Natural killer cell (primary cell): ENCODE data around the gene KRTAP5-6. TPM values are rescaled to one million over a fixed set of nuclear protein-coding genes. Genes with fewer than 3 reads are reported as not detected.
A peak's percentile ranks its signal among the peaks of the same experiment; 100 is the strongest.

ENCODE experiments used
- ATAC-seq, 3 donors: fragments of 150-1000 bp in 2 of 3; fragments of 200-7000 bp in 1 of 3; cut with Tn5 transposase; 1 replicate in 1 of 3; 2 replicates in 2 of 3; pipeline ENCODE4 v1.10.0; 2021; ENCODE audit warnings: mild to moderate bottlenecking in 2 of 3, moderate library complexity in 2 of 3
- DNase-seq, 2 donors: peaks; one replicate each; pipeline versions ENCODE4 v3.0.0 to v3.0.0-alpha.2; 2013 to 2021; ENCODE audit warnings: mixed read lengths in 1 of 2
- H3K27ac ChIP-seq: one replicate; pipeline ENCODE4 v1.5.1; 2013; ENCODE audit warnings: mild to moderate bottlenecking, low read length
- H3K27me3 ChIP-seq: one replicate; pipeline ENCODE4 v1.6.1; 2013; ENCODE audit warnings: low read length; ENCODE audit not compliant: control insufficient read depth, insufficient read depth
- H3K36me3 ChIP-seq: one replicate; pipeline ENCODE4 v1.6.1; 2013; ENCODE audit warnings: low read length; ENCODE audit not compliant: control insufficient read depth, insufficient read depth
- H3K4me1 ChIP-seq: one replicate; pipeline ENCODE4 v1.6.1; 2013; ENCODE audit warnings: low read length; ENCODE audit not compliant: control insufficient read depth, insufficient read depth
- H3K4me3 ChIP-seq: one replicate; pipeline ENCODE4 v1.5.1; 2013; ENCODE audit warnings: low read length
- H3K9me3 ChIP-seq: one replicate; pipeline ENCODE4 v1.6.1; 2013; ENCODE audit warnings: low read length; ENCODE audit not compliant: control insufficient read depth, insufficient read depth
- H3K27ac Mint-ChIP-seq, 2 donors: one replicate each; pipeline ENCODE4 v1.8.0; 2022; ENCODE audit warnings: mild to moderate bottlenecking in 2 of 2, mixed read lengths in 2 of 2, moderate library complexity in 1 of 2
- H3K27me3 Mint-ChIP-seq, 2 donors: one replicate each; pipeline ENCODE4 v1.8.0; 2022; ENCODE audit warnings: low read depth in 2 of 2, mixed read lengths in 2 of 2
- H3K36me3 Mint-ChIP-seq: one replicate; pipeline ENCODE4 v1.8.0; 2022; ENCODE audit warnings: mixed read lengths
- H3K4me1 Mint-ChIP-seq, 2 donors: one replicate each; pipeline ENCODE4 v1.8.0; 2022; ENCODE audit warnings: mixed read lengths in 2 of 2
- H3K4me3 Mint-ChIP-seq: one replicate; pipeline ENCODE4 v1.8.0; 2022; ENCODE audit warnings: mild to moderate bottlenecking, moderate library complexity, mixed read lengths
- H3K9me3 Mint-ChIP-seq, 2 donors: one replicate each; pipeline ENCODE4 v1.8.0; 2022; ENCODE audit warnings: mixed read lengths in 2 of 2
- WGBS: methylation state at CpG from one replicate; pipeline ENCODE4 v1.1.7; 2013; ENCODE audit warnings: missing lambda C conversion rate; ENCODE audit not compliant: insufficient coverage; 5-methylcytosine and 5-hydroxymethylcytosine counted together
- intact Hi-C: fragments of 100-400 bp; cut with micrococcal nuclease; formaldehyde crosslinking; loops from one replicate; pipeline ENCODE4 v1.14.2; 2022
- total RNA-seq, 4 donors: library from RNA; stranded (reverse); fragments of 120-200 nt in 1 of 4; gene quantifications; one replicate each; pipeline versions ENCODE4 v1.2.3 to v1.2.4, GENCODE V29; 2013 to 2022
- TF ChIP-seq, protein P1 (sequence below): fragments of 200-600 bp; IDR thresholded peaks from one replicate; pipeline ENCODE4 v1.8.0; 2022; ENCODE audit warnings: antibody characterized with exemption

The KRTAP5-6 gene
- total RNA-seq, 3 donors from 2014 or later (not counting 1 experiment from before 2014, with no cell fraction given), result not detected

DNA sequence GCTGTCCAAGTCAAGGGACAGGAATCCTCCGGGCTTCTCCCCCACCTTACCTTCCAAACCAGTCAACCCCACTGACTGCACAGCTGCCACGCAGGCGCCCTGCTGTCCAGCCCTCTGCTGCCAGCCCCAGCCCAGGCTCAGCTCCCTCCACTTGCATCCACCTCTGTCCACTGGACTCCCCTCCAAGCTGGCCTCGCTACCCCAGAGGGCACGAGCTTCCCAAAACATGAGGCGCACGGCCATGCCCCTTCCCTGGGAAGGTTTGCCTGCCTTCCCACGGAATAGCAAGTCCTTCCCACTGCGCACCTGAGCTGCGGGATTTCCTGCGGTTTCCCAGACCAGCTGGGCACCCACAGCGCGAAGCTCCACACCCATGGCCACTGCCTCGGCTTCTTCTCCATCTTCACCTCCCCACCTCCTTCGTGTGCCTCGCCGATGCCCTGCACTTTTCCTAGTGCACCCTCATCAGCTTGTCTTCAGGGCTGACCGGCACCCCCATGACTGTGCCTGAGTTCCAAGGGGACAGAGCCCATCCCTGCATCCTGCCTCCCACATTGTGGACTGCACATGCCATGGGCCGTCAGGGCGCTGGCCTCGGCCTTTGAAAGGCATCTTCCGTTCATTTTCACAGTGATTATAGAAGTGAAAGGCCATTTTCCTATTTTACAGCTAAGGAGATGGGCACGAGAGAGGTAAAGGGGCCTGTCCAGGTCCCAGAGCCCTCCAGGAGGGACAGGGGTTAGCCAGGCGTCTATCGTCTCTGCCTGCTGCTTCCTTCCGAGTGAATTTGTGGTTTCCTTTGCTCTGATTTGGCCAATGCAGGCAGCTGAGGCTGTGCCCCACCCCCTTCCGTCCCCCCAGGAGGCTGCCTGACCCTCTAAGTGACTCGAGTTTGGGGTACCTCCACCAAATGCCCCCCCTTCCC lies 37.0 kb downstream of the KRTAP5-6 start:
- TF ChIP-seq, protein P1, sequence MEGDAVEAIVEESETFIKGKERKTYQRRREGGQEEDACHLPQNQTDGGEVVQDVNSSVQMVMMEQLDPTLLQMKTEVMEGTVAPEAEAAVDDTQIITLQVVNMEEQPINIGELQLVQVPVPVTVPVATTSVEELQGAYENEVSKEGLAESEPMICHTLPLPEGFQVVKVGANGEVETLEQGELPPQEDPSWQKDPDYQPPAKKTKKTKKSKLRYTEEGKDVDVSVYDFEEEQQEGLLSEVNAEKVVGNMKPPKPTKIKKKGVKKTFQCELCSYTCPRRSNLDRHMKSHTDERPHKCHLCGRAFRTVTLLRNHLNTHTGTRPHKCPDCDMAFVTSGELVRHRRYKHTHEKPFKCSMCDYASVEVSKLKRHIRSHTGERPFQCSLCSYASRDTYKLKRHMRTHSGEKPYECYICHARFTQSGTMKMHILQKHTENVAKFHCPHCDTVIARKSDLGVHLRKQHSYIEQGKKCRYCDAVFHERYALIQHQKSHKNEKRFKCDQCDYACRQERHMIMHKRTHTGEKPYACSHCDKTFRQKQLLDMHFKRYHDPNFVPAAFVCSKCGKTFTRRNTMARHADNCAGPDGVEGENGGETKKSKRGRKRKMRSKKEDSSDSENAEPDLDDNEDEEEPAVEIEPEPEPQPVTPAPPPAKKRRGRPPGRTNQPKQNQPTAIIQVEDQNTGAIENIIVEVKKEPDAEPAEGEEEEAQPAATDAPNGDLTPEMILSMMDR, result no peak
- 63% methylated on average over 28 of the region's 28 CpGs for WGBS

DNA sequence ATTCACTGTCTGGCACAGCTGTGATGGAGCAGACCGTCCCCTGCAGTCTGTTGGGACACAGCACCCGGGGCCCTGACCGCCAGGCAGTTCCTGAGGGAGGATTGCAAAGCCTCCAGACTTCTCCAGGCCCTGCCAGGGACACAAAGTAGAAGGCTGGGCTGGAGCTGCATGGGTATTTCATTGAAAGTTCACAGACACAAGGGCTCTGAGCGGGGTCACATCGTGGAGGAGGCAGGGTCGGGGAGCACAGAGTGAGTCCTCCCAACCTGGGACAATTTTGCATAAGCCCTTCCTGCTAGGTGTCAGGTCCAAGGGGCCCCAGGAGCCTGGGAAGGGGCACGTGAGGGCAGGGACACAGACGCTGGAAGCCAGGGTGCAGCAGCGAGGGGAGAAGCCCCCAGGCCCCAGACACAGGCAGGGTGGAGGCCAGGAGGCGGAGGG lies 37.7 kb downstream of the KRTAP5-6 start:
- H3K4me1 Mint-ChIP-seq, result peaks cover 31 to 40% of the 10 kb centered on the region in 2 donors
- no peak for ATAC-seq
- no peak overlapping the region for H3K4me3 ChIP-seq
- H3K27me3 ChIP-seq, result no peaks in the 10 kb centered on the region
- peaks cover 17% of the 10 kb centered on the region for H3K36me3 Mint-ChIP-seq
- H3K27ac Mint-ChIP-seq, result no peak overlapping the region
- H3K4me3 Mint-ChIP-seq, result no peak overlapping the region
- H3K36me3 ChIP-seq, result no peaks in the 10 kb centered on the region
- no peak overlapping the region for H3K27ac ChIP-seq
- TF ChIP-seq, protein P1, result no peak
- WGBS, result 60% methylated on average over 10 of the region's 10 CpGs
- H3K9me3 Mint-ChIP-seq, result peaks cover 11% of the 10 kb centered on the region in 2 donors
- peaks cover 47 to 69% of the 10 kb centered on the region in 2 donors for H3K27me3 Mint-ChIP-seq
- no peak for DNase-seq
- H3K4me1 ChIP-seq, result peaks cover 28% of the 10 kb centered on the region
- intact Hi-C loops, result no loop called here
- peaks cover 13% of the 10 kb centered on the region for H3K9me3 ChIP-seq

More for the DNA sequence above, 37.0 kb downstream of the KRTAP5-6 start:
- H3K27ac ChIP-seq, result no peak overlapping the region
- peaks cover 13% of the 10 kb centered on the region for H3K9me3 ChIP-seq
- H3K27me3 Mint-ChIP-seq, result peaks cover 41 to 62% of the 10 kb centered on the region in 2 donors
- ATAC-seq (peak in 1 of 3 donors; percentile 49), DNase-seq (no peak)
- peaks cover 35% of the 10 kb centered on the region for H3K4me1 ChIP-seq
- H3K27me3 ChIP-seq, result no peaks in the 10 kb centered on the region
- H3K4me1 Mint-ChIP-seq, result peaks cover 38 to 47% of the 10 kb centered on the region in 2 donors
- peak overlapping the region; percentile 26 for H3K4me3 Mint-ChIP-seq
- no peak overlapping the region for H3K4me3 ChIP-seq
- H3K9me3 Mint-ChIP-seq, result peaks cover 11% of the 10 kb centered on the region in 2 donors
- H3K27ac Mint-ChIP-seq, result peak overlapping the region in 1 of 2 donors; percentile 21
- peaks cover 17% of the 10 kb centered on the region for H3K36me3 Mint-ChIP-seq
- intact Hi-C loops, result no loop called here
- H3K36me3 ChIP-seq, result no peaks in the 10 kb centered on the region

DNA sequence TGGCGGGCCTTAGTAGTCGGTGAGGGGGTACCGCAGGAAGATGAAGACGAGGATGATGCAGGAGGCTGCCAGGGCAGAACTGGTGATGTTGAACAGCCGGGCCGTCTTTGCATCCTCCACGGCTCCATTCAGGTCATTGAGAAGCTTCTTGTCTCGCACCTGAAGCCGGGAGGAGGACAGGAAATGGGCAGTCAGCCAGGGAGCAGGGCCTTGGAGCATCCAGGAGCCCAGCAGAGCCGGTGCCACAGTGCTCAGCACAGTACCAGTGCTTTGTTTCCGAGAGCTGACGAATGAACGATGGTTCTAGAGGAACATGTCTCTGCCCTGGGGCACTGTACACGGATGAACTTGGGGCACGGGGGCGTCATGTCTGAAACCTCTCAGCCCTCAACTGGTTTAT lies 38.3 kb downstream of the KRTAP5-6 start:
- Histone ChIP-seq H3K4me3 (no peak overlapping the region), H3K27ac (no peak overlapping the region), H3K36me3 (no peaks in the 10 kb centered on the region), H3K27me3 (no peaks in the 10 kb centered on the region), H3K4me1 (peaks cover 23% of the 10 kb centered on the region), H3K9me3 (peaks cover 13% of the 10 kb centered on the region)
- 91% methylated on average over 16 of the region's 16 CpGs for WGBS
- peaks cover 50 to 67% of the 10 kb centered on the region in 2 donors for H3K27me3 Mint-ChIP-seq
- no peak for DNase-seq
- peaks cover 11% of the 10 kb centered on the region in 2 donors for H3K9me3 Mint-ChIP-seq
- TF ChIP-seq, protein P1, result no peak
- ATAC-seq, result no peak
- peaks cover 26 to 34% of the 10 kb centered on the region in 2 donors for H3K4me1 Mint-ChIP-seq
- no peak overlapping the region for H3K4me3 Mint-ChIP-seq
- intact Hi-C loops, result no loop called here
- H3K36me3 Mint-ChIP-seq, result peaks cover 17% of the 10 kb centered on the region
- H3K27ac Mint-ChIP-seq, result no peak overlapping the region
